Stimulated activated CD4-positive, alpha-beta T cell treated with anti-CD3 and anti-CD28 coated beads, Interleukin-12 subunit alpha, Interleukin-12 subunit beta, amount 100 ng/mL, for 24 hours (primary cell): ENCODE data around the gene MAST3.

Source experiments
- DNase-seq, 2 experiments: peaks; one replicate each; pipeline ENCODE4 v3.0.0-alpha.2; 2020; ENCODE audit warnings: low read depth in 2 of 2

MAST3 gene

DNA sequence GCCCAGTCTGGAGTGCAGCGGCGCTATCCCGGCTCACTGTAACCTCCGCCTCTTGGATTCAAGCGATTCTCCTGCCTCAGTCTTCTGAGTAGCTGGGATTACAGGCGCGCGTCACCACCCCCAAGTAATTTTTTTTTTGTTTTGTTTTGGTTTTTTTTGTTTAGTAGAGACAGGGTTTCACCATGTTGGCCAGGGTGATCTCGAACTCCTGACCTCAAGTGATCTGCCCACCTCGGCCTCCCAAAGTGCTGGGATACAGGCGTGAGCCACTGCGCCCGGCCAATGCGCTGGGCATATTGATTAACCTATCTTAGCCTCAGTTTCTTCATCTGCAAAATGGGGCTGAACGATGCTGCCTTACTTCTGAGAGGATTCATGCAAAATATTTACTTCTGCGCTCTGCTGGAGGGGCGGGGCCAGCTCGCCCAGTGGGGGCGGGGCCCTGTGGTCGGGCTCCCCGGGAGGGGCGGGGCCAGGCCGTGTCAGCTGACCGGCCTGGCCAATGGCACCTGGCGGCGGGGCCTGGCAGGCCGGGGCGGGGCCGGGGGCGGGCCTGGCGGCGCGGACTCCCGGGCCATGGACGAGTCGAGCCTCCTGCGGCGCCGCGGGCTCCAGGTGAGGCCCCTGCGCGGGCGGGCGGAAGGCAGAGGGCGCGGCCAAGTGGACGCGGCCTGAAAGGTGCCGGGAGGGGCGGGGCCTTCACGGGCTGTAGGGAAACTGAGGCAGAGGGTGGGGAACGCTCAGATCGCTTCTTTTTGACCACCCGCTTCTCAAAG, at the start of gene MAST3:
Gene MAST3 (plus strand): TSS at position 562 of the 776 bp plus-strand sequence. CDS start 15 bp downstream, at position 577.
- peak; percentile 71 to 86 for DNase-seq

DNA sequence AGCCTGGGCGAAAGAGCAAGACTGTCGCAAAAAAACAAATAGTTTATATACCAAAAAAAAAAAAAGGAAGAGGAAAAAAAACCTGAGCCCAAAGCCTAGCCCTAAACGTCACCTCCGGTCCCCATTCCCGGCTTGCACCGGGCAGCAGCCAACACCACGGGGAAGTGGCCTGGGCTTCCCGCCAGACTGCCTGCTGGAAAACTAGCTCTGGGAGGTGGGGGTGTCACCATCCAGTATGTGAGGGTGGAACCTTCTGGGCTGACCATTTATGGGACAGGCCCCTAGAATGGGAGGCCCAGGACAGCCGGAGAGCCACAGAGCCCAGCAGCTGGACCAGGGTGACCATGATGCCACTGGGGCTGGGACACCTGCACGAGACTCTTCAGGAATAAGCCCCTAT, 48.2 kb upstream of the MAST3 start:
- no peak for DNase-seq

DNA sequence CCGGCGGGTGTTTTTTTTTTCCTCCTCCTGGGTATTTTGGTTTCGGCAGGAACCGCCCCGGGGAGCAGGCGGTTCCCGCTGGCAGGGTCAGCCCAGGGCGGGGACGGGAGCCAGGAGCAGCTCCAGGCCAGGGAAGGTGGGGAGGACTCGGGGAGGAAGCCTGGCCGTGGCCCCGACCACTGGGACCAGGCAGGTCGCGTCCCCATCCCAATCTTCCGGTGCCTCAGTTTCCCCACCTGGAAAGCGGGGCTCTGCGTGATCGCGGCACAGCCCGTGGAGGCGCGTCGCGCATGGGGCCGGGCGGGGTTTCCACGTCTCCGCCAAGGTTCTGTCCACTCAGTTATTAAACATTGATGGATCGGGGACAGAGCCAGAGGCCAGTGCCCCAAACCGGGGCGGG, 45.7 kb upstream of the MAST3 start:
- no peak for DNase-seq

DNA sequence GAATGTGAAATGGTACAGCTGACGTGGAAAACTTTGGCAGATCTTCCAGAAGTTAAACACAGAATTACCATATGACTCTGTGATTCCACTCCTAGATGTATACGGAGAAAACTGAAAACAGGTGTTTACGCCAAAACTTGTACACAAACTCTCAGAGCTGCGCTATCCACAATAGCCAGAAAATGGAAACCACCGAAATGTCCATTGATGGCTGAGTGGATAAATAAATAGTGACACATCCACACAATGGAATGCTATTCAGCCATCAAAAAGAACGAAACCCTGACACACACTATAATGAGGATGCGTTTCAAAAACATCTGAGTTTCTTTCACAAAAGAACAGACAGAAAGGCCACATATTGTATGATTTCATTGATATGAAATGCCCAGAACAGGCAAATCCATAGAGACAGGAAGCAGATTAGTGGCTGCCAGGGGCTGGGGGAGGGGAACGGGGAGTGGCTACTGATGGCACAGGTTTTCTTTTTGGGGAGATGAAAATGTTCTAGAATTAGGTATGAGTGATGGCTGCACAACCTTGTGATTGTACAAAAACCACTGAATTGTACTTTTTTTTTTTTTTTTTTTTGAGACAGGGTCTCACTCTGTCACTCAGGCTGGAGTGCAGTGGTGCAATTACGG, 43.9 kb upstream of the MAST3 start:
- DNase-seq = no peak

DNA sequence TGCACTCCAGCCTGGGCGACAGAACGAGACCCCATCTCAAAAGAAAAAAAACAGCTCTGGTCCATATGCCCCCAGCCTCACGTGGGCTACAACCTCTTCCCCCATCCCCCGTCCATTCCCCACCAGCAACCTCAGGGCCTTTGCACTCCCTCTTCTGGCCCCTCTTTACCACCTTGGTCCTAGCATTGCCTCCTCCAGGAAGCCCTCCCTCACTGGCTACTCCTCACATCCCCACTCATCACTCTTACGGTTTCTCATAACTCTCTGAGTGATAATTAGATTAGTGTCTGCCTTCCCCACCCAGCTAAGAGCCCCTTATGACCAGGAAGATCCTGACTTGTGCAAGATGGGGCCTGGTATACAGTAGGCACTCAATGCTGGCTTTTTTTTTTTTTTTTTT, 41.6 kb upstream of the MAST3 start:
- no peak for DNase-seq

DNA sequence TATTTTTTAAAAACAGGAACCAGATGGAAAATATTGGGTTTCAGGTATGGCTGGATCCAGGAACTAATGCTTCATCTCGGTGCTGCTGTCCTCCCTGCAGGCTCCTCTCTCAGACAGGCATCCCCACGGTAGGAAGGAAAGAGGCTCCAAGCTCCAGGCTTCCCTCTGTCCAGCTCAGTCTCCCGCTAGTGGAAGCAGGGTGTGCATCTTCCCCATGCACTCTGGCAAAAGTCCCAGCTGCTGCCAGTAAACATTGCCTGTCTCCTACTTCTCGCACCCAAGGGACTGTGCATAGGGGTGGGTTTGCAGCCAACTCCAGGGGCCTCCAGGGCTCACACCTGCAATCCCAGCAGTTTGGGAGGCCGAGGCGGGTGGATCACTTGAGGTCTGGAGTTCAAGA, 40.0 kb upstream of the MAST3 start:
- no peak for DNase-seq

DNA sequence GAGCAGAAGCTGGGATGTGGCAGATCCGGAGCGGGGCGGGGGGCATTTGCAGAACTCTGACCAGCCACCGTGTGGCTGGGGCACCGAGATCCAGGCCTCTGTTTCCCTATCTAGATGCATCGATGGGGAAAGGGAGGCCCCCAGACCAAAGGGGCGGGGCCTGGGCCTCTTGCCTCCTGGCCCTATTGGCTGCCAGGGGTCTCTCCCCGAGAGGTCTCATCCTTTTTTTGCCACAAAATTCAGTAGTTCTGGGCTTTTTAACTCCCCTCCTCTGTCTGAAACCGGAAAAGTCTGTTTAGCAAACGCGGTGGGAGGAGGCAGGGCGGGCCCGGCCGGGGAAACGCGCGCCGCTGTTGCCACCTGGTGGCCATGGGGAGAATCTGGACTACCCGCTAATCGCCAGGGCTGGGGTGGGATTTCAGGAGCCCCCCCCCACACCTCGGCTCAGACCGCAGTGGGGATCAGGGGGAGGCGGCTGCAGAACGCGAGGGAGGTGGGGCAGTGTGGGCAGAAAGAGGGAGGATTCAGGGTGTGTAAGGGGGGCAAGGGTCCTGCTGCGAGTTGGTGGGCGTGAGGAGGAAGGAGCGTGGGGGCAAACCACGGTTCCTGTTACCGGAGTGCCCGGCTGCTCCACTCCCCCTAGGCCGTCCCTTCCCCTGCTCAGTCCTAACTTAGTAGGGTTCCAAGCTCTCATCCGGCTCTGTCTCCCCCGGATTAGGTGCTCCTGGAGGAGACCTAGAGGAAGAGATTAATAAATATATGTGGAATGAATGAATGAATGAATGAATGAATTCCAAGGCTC, 39.2 kb upstream of the MAST3 start:
- DNase-seq = peak; percentile 55 to 74

DNA sequence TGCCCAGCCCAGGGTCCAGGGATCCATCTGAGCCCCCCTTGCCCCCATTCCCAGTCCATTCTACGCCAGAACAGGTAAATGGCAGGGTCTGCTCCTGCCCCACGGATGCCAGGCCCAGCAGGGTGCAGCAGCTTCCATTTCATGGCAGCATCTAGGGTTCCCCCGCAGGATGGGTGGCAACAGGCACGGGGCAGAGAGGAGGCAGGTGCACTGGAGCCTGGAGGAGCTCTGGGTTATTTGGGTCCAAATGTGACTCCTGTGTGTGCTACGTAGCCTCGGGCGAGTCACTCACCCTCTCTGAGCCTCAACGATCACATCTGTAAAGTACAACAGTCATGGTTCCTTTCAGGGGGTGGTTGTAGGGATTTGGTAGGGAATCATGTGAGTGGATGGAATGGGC, 38.3 kb upstream of the MAST3 start:
- DNase-seq = no peak

DNA sequence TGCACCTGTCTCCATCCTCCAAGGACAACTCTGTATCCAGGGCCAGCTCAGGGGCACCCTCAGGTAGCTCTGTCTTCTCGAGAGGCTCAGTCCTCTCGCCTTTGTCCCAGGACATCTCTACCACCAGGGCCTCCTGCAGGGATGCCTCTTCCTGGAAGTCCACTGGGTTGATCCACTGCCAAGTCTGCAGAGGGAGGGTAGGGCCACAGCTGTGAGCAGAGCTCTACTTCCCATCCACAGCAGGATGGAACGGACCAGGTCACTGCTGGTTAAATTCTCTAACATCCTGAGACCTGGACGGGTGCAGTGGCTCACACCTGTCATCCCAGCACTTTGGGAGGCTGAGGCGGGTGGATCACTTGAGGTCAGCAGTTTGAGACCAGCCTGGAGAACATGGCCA, 37.7 kb upstream of the MAST3 start:
- no peak for DNase-seq

DNA sequence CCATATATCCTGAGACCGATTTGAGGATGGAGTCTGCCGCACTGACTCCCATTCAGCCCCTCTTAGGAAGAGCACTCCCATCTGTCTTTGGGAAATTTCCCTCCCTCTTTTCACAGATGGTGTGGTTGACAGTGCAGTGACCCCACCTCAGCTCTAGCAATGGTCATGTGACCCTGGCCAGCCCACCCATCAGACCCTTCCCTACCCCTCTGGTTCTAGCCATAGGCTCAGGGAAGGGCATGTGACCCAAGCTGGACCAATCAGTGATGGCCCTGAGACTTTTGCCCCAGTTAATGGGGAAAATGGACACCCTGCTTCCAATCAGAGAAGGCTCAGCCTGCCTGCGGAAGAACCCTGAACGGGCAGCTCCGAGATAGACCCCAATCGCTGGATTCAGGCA, 37.1 kb upstream of the MAST3 start:
- DNase-seq = no peak

DNA sequence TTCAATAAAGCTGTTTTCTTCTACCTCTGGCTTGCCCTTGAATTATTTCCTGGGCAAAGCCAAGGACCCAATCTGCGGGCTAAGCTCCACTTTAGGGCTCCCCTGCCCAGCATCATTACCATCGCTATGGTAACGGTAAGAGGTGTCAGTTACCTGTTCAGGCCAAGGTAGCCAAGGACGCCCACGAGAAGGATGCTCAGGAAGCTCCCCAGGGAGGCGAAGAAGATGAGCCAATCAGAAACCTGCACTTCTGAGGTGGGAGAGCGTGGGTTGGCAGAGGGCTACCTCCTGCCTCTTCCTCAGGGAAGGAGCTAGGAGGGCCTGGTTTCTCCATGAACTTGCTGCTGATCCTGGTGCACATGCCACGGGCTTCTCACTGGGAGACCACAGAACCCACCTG, 35.5 kb upstream of the MAST3 start:
- no peak for DNase-seq

DNA sequence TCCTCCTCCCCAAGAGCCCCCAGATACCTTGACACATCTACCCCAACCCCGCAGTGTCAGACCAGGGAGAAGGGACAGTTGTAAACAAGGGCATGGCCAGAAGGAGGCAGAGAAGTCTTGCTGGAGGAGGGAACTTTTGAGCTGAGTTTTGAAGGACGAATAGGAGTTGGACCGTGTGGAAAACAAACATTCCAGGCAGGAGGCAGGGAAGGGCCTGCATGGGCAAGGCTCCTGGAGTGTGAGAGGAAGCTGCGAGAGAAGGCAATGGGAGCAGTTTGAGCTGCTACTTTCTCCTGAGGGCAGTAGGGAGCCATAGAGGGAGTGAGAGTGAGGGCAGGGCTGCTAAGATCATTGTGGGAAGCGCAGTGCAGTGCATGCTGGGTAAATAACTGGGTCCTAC, 34.1 kb upstream of the MAST3 start:
- DNase-seq = no peak

DNA sequence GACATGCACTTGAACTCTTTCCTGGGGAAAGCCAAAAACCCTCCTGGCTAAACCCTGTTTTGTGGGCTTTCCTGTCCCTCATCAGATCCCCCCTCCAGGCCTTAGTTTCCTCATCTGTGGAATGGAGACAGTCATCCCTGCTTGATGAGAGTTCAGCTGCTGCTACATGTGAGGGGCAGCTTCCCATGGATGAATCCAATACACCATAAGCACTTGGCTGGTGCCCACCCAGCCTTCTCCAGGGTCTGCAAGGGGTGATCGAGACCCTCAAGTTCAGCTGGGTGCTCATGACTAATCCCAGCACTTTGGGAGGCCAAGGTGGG, 32.4 kb upstream of the MAST3 start:
- no peak for DNase-seq

DNA sequence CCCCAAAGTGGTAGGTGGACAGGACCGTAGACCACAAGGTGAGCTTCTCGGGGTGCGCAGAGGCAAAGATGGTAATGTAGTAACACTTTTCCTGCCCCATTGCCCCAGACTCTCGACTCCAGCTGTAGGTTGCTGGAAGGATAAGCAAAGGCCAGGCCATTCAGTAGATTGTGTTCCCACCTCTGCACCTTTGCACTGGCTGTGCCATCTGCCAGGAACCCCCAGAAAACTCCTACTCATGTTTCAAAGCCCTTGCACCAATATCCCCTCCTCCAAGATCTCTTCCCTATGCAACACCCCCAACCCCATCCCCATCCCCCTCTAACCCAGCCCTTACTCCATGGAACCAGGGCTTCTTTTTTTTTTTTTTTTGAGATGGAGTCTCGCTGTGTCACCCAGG, 29.2 kb upstream of the MAST3 start:
- DNase-seq = no peak

DNA sequence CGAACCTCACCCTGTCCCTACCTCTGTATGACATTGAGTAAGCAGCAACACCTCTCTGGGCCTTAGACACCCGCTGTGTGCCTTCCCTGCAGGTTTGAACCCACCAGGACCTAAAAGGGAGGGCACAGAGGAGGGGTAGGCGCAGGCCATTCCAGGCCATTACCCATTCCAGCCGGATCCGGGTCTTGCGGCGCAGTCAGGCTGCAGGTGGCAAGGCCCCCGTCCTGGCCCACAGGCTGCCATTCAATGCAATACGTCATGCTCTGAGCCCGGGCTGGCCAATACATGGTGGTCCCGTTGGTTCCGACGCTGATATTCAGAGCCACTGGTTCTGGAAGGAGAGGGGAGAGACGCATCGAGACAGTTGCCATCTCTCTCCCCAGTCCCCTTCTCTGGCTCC, 28.2 kb upstream of the MAST3 start:
- no peak for DNase-seq

DNA sequence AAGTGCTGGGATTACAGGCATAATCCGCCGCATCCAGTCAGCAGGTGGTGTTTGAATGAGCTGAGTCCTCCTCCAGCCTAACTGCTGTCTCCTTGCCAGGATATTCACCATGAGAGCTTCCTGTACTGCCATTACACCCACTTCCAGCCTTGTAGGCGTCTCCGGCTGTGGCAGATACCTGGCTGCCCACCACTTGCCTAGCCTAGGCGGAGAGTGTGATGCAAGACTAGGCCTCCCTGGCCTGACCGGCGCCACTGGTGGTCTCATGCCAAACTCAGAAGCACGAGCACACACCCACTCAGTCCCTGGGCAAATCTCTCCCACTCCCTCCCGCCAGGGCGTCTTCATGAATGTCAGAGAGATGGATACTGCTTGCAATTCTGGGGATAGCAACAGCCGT, 27.4 kb upstream of the MAST3 start:
- no peak for DNase-seq

DNA sequence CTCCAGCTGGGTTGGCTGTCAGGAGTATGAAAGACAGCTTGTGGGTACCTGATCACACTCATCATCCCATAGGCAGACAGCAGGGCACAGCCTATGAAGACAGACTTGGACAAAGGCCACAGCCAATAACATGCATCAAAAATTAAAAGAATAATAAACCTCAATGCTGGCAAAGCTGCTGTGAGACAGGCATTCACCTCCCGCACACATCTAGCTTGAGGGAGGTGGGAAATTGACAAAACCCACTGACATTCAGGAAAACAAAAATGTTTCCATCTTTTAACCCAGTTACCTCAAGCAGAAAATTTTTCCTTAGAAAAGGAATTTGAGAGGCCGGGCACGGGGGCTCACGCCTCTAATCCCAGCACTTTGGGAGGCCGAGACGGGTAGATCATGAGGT, 25.2 kb upstream of the MAST3 start:
- no peak for DNase-seq

DNA sequence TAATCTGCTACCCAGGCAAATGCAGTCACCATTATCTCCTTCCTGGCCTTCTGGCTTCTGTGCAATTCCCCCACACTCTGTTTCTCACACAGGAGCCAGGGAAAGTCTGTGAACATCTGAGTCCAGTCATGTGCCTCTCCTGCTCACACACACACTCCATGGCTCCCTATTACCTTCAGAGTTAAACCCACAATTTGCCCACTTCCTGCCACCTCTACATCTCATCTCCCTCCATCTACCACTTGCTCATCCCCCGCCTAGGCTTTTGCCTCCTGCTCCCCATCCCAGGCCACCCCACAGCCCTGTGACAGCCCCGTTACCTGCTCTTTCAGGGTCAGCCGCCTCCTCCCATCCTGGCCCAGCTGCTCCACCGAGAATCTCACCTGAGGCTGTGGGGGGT, 24.4 kb upstream of the MAST3 start:
- DNase-seq = no peak

DNA sequence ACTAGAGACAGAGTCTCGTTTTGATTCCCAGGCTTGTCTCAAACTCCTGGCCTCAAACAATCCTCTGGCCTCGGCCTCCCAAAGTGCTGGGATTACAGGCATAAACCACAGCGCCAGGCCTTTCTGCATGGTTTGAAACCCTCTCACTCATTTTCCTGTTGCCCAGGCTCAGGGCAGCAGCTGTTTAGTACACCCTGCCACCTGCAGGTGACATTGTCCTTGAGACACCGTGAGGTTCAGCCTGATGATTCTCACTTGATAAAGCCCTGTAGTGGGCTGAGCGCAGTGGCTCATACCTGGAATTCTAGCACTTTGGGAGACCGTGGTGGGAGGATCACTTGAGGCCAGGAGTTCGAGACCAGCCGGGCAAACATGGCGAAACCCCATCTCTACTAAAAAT, 23.4 kb upstream of the MAST3 start:
- no peak for DNase-seq

DNA sequence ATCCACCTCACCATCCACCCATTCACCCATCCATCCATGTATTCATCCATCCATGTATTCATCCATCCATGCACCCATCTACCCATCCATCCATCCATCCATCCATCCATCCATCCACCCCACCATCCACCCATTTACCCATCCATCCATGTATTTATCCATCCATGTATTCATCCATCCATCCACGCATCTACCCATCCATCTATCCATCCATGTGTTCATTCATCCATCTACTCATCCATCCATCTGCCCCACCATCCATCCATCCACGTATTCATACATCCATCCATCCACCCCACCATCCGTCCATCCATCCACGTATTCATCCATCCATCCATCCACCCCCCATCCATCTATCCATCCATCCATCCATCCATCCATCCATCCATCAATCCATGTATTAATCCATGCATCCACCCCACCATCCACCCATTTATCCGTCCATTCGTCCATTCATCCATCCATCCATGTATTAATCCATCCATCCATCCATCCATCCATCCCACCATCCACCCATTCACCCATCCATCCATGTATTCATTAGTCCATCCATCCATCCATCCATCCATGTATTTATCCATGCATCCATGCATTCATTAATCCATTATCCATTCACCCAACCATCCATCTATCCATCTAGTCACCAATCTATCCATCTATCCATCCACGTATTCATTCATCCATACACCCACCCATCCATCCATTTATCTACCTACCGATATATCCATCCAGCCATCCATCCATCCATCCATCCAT, 13.5 kb upstream of the MAST3 start:
- DNase-seq = no peak

DNA sequence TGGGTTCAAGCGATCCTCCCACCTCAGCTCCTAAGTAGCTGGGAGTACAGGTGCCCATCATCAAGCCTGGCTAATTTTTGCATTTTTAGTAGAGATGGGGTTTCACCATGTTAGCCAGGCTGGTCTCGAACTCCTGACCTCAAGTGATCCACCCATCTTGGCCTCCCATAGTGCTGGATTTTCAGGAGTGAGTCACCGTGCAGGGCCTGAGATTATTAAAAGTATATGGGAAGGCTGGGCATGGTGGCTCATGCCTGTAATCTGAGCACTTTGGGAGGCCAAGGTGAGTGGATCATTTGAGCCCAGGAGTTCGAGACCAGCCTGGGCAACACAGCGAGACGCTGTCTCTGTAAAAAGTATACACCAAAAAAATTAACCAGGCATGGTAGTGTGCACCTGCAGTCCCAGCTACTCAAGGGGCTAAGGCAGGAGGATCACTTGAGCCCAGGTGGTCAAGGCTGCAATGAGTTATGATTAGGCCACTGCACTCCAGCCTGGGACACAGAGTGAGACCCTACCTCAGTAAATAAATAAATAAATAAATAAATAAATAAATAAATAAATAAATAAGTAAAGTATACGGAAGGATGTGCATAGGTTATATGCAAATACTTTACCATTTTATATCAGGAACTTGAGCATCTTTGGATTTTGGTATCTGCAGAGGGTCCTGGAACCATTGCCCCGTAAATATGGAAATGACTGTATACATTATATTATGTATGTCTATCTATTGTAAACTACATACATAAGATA, 11.7 kb upstream of the MAST3 start:
- no peak for DNase-seq
